K562 (cell line): ENCODE results near the gene CRTC3. TPM values are rescaled to one million over a fixed set of nuclear protein-coding genes. Genes with fewer than 3 reads are reported as not detected.

Experiments used
- ATAC-seq: fragments of 200-7000 bp; cut with Tn5 transposase; 3 replicates; pipeline ENCODE4 v1.9.1; 2020; ENCODE audit warnings: moderate library complexity
- BruUV-seq: library from RNA; stranded (reverse); fragments of 400-500 nt; replicated peaks from 2 replicates; lab custom pipeline; 2021; lab: Mats Ljungman, UMichigan
- CTCF ChIA-PET: fragments of 300-600 bp; formaldehyde crosslinking; extraction: SDS; loops from one replicate; lab custom pipeline; 2021; ENCODE audit warnings: low intra/inter-chr PET ratio; lab: Yijun Ruan, JAX
- POLR2A ChIA-PET: fragments of 300-600, 350-650 bp; sonication (Branson Sonifier 250); formaldehyde crosslinking; extraction: SDS; loops from one replicate; lab custom pipeline; 2021; ENCODE audit warnings: antibody characterized with exemption, inconsistent platforms; lab: Yijun Ruan, JAX
- DNase-seq, 4 experiments: peaks; one replicate each; pipeline versions ENCODE4 v3.0.0 to v3.0.0-alpha.2; 2011 to 2018; ENCODE audit warnings: low spot score in 3 of 4, mixed read lengths in 3 of 4; ENCODE audit errors: extremely low read depth in 1 of 4
- FAIRE-seq: peaks from 2 replicates; lab custom pipeline; 2011; peaks lifted over from hg19 to GRCh38; lab: Jason Lieb, UNC
- H2AFZ ChIP-seq: 2 replicates; pipeline ENCODE4 v1.6.0; 2011; ENCODE audit warnings: low read depth, low read length, control low read depth, inconsistent platforms
- H3K27ac ChIP-seq: fragments of 200-600 bp; 3 replicates; pipeline ENCODE4 v1.8.0; 2011; ENCODE audit warnings: low read depth, mild to moderate bottlenecking, control low read depth, inconsistent platforms, low read length, moderate library complexity, mixed read lengths; ENCODE audit errors: extremely low read depth
- H3K27me3 ChIP-seq, 2 experiments: fragments of 300-600 bp in 1 of 2; 2 replicates in 1 of 2; 3 replicates in 1 of 2; pipeline versions ENCODE4 v1.6.0 to v1.8.0; 2011; ENCODE audit warnings: inconsistent platforms in 2 of 2, low read length in 2 of 2, mild to moderate bottlenecking in 1 of 2, mixed read lengths in 1 of 2, moderate library complexity in 1 of 2; ENCODE audit not compliant: control insufficient read depth in 2 of 2, insufficient read depth in 2 of 2
- H3K36me3 ChIP-seq: fragments of 300-600 bp; 3 replicates; pipeline ENCODE4 v1.8.0; 2011; ENCODE audit warnings: mild to moderate bottlenecking, low read length, inconsistent platforms; ENCODE audit not compliant: control insufficient read depth, insufficient read depth
- H3K4me1 ChIP-seq, 2 experiments: fragments of 200-600 bp in 1 of 2; replicated peaks in 1 of 2; 2 replicates in 1 of 2; 3 replicates in 1 of 2; pipeline versions ENCODE4 v1.5.1 to v1.8.0; 2011; ENCODE audit warnings: inconsistent platforms in 2 of 2, low read length in 2 of 2, mild to moderate bottlenecking in 1 of 2, mixed read lengths in 1 of 2, moderate library complexity in 1 of 2; ENCODE audit not compliant: control insufficient read depth in 2 of 2, insufficient read depth in 2 of 2
- H3K4me2 ChIP-seq: 2 replicates; pipeline ENCODE4 v1.6.1; 2011; ENCODE audit warnings: low read length, control low read depth, inconsistent platforms, mixed read lengths; ENCODE audit not compliant: insufficient read depth
- H3K4me3 ChIP-seq: fragments of 200-600 bp; sonication (generic), shearing (Covaris generic); 2 replicates; pipeline ENCODE4 v1.5.1; 2016; ENCODE audit warnings: control low read depth, inconsistent platforms
- H3K79me2 ChIP-seq: fragments of 200-600 bp; 3 replicates; pipeline ENCODE4 v1.8.0; 2011; ENCODE audit warnings: low read length, inconsistent platforms; ENCODE audit not compliant: control insufficient read depth, insufficient read depth
- H3K9ac ChIP-seq, 2 experiments: 2 replicates each; pipeline versions ENCODE4 v1.6.0 to v1.6.1; 2011; ENCODE audit warnings: low read depth in 2 of 2, low read length in 2 of 2, control low read depth in 1 of 2, inconsistent platforms in 1 of 2, mild to moderate bottlenecking in 1 of 2, mixed read lengths in 1 of 2; ENCODE audit not compliant: insufficient read depth in 1 of 2
- H3K9me1 ChIP-seq: one replicate; pipeline ENCODE4 v1.6.0; 2011; ENCODE audit warnings: inconsistent platforms, mild to moderate bottlenecking, low read length, moderate library complexity; ENCODE audit not compliant: control insufficient read depth, insufficient read depth
- H3K9me3 ChIP-seq: replicated peaks from 2 replicates; pipeline ENCODE4 v1.5.1; 2011; ENCODE audit warnings: low read depth, low read length, inconsistent platforms; ENCODE audit not compliant: control insufficient read depth, insufficient read depth
- H4K20me1 ChIP-seq: replicated peaks from 2 replicates; pipeline ENCODE4 v1.6.1; 2011; ENCODE audit warnings: low read length, inconsistent platforms, mixed read lengths; ENCODE audit not compliant: control insufficient read depth, insufficient read depth
- CREB3L1 ChIP-seq: fragments of 450-650 bp; IDR thresholded peaks from 2 replicates; pipeline ENCODE4 v1.6.1; 2014; ENCODE audit warnings: low read depth, mild to moderate bottlenecking, moderate library complexity, borderline replicate concordance
- MBD1 ChIP-seq: fragments of 250-450 bp; sonication (Bioruptor Pico); IDR thresholded peaks from 2 replicates; pipeline ENCODE4 v1.8.0; 2022; ENCODE audit warnings: inconsistent platforms
- PATZ1 ChIP-seq: fragments of 250-450 bp; sonication (Bioruptor Pico); IDR thresholded peaks from 2 replicates; pipeline ENCODE4 v1.5.0; 2020; ENCODE audit warnings: mild to moderate bottlenecking, borderline replicate concordance
- WGBS: fragments of 100-300 bp; shearing (Covaris generic); methylation state at CpG from one replicate; pipeline ENCODE4 v1.1.6; 2016; ENCODE audit warnings: low coverage, mixed read lengths; ENCODE audit not compliant: insufficient coverage; ENCODE audit errors: missing lambda C conversion rate; 5-methylcytosine and 5-hydroxymethylcytosine counted together
- in situ Hi-C: fragments of 300-500 bp; cut with MboI; formaldehyde crosslinking; loops from 4 replicates; pipeline ENCODE4 v1.15.0; 2018; ENCODE audit warnings: inconsistent platforms, mixed read lengths
- intact Hi-C: fragments of 100-400 bp; cut with micrococcal nuclease; formaldehyde crosslinking; loops from 2 replicates; pipeline ENCODE4 v1.14.2; 2022
- polyA plus RNA-seq, 8 experiments: library from polyadenylated mRNA; depleted of rRNA in 4 of 8; stranded (reverse) in 5 of 8; unstranded in 3 of 8; fragments of >200 nt; fragmentation: Nextera tagmentation in 2 of 8; fragmentation: Illumina TruSeq in 1 of 8; extraction: Ambion mirVana in 2 of 8; extraction: Trizol in 1 of 8; gene quantifications; 2 replicates each; pipeline versions ENCODE4 v1.2.1 to v1.2.3, GENCODE V29; 2011 to 2014; ENCODE audit warnings: inconsistent platforms in 1 of 8, missing spikeins in 1 of 8
- total RNA-seq, 7 experiments: library from RNA; depleted of rRNA in 6 of 7; stranded (reverse); fragments of >200 nt in 6 of 7; fragmentation: Illumina TruSeq in 2 of 7; extraction: Trizol in 2 of 7; gene quantifications; 2 replicates each; pipeline versions ENCODE4 v1.2.1 to v1.2.3, GENCODE V29; 2011 to 2021; ENCODE audit warnings: low replicate concordance in 1 of 7

Gene CRTC3
- total and polyA plus RNA-seq, 9 of the 15 experiments (the other 6 are each of a cell fraction or from before 2014, with no cell fraction given), result 1.2 to 19.0 (median 11.6) TPM

GRCh38 chr15:90650117-90650955 lies 120.6 kb downstream of the CRTC3 start (continued):
- TF ChIP-seq PATZ1 (CRISPR knock-in tag), result no peak

- Histone ChIP-seq H3K9me1 (no peaks in the 10 kb centered on the region), H3K79me2 (no peaks in the 10 kb centered on the region), H3K36me3 (no peaks in the 10 kb centered on the region), H2AFZ (peak overlapping the region; percentile 99), H3K27me3 (no peaks in the 10 kb centered on the region), H3K27ac (peak overlapping the region; percentile 97), H4K20me1 (no peaks in the 10 kb centered on the region), H3K4me1 (peaks cover 31 to 38% of the 10 kb centered on the region in 2 experiments), H3K9me3 (0 out of 2 replicates have a peak, but pooled peaks cover 3% of the 10 kb centered on the region), H3K9ac (peak overlapping the region in 1 of 2 experiments; percentile 69; a peak in 2 of 4 replicates), H3K4me2 (peak overlapping the region; percentile 66; the same call in 1 of the 2 replicates), H3K4me3 (no peak overlapping the region)
- FAIRE-seq, result peak; percentile 26
- ChIA-PET CTCF (interaction anchor here (1.2 kb wide), 1 partner anchor 42 kb away, joined by 6 read pairs; no protein-coding TSS in a partner anchor), POLR2A (interaction anchor here (1.5 kb wide), 1 partner anchor 9 kb away, joined by 6 read pairs; no protein-coding TSS in a partner anchor)
- intact Hi-C loops, result loop anchor here (5.0 kb wide), 1 partner anchor 221 kb away; no protein-coding TSS in a partner anchor
- BruUV-seq, result no TSS peak
- 80% methylated on average over 14 of the region's 14 CpGs for WGBS
- peak in 2 of 4 experiments; percentile 26 to 52 for DNase-seq
- in situ Hi-C loops, result no loop called here
- ATAC-seq, result peak; percentile 2; the same call in 1 of the 3 replicates
- TF ChIP-seq CREB3L1 (no peak), MBD1 (CRISPR knock-in tag) (no peak)
Observed at GRCh38 chr15:90650956-90651689, 121.4 kb downstream of the CRTC3 start.
